Suprapubic skin (tissue), 3 donors: ENCODE measurements around the gene SELE.

Experiments used
- CTCF ChIP-seq, 2 donors: fragments of 200-600 bp in 1 of 2; fragments of 450-650 bp in 1 of 2; sonication (generic) in 1 of 2; IDR thresholded peaks; one replicate each; pipeline ENCODE4 v1.5.1; 2016 to 2019; ENCODE audit warnings: antibody characterized with exemption in 2 of 2, mild to moderate bottlenecking in 1 of 2, moderate library complexity in 1 of 2
- POLR2A ChIP-seq, 2 donors: fragments of 450-650 bp; IDR thresholded peaks; one replicate each; pipeline ENCODE4 v1.6.1; 2017; ENCODE audit warnings: antibody characterized with exemption in 2 of 2, mild to moderate bottlenecking in 2 of 2, moderate library complexity in 2 of 2

GRCh38 chr1:169746550-169746949 is 12.7 kb upstream of the SELE start:
- TF ChIP-seq CTCF (IDR thresholded peaks at IDR 0.05) (no peak), POLR2A (IDR thresholded peaks at IDR 0.05) (no peak)
